GM19468 (cell line): ENCODE data around the gene KSR1.
"Not testable (repeated sequence)": the region's sequence is repeated elsewhere in the genome, so short reads cannot be mapped to it uniquely, and the experiment has no call there.

Source experiments
- ATAC-seq: cut with Tn5 transposase; IDR thresholded peaks from one replicate; pipeline ENCODE4 v1.9.1; 2021; ENCODE audit warnings: mild to moderate bottlenecking, moderate library complexity, moderate number of reproducible peaks; ENCODE audit not compliant: unreplicated experiment; ENCODE audit errors: extremely low read depth

The KSR1 gene

GRCh38 chr17:27425991-27426390 is 30.3 kb upstream of the KSR1 start:
- ATAC-seq, result no peak

GRCh38 chr17:27426471-27426870 is 29.8 kb upstream of the KSR1 start:
- ATAC-seq, result not testable (repeated sequence)

DNA sequence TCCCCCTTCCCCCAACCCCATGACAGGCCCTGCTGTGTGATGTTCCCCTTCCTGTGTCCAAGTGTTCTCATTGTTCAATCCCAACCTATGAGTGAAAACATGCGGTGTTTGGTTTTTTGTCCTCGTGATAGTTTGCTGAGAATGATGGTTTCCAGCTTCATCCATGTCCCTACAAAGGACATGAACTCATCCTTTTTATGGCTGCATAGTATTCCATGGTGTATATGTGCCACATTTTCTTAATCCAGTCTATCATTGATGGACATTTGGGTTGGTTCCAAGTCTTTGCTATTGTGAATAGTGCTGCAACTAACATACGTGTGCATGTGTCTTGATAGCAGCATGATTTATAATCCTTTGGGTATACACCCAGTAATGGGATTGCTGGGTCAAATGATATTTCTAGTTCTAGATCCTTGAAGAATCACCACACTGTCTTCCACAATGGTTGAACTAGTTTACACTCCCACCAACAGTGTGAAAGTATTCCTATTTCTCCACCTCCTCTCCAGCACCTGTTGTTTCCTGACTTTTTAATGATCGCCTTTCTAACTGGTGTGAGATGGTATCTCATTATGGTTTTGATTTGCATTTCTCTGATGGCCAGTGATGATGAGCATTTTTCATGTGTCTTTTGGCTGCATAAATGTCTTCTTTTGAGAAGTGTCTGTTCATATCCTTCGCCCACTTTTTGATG is 28.9 kb upstream of the KSR1 start:
- ATAC-seq, result not testable (repeated sequence)

DNA sequence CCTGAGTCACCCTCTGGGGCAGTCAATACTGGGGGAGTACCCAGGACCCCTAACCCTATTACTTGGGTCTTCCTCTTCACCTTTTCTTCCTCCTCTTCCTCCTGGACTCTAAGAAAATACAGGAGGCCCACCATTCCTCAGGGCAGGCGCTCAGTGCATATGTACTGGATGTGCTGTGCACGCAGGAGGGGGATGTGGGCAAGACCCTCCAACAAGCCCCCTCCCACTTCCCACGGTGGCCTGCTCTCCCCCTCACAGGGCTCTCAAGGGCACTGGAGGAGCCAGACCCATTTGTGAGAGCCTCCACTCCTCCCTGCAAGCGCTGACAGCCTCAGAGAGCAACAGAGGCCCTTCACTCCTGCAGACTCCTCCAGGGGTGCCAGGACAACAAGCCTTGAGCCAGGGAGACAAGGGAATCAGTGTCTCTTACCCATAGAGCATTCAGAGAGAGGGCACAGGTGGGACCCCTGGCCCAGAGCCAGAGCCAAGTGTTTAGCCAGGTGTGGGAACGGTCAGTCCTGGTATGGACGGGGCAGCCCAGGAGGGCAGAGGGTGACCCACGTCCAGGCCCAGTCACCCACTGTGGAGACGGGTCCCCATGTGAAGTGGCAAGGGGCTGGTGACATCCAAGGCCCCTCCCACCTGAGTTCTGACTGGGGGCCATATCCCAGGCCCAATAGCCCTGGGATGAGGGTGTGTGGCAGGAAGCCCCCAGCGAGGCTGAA is 27.3 kb upstream of the KSR1 start:
- ATAC-seq, result no peak

- no peak for ATAC-seq
Measured at GRCh38 chr17:27429666-27430382, 26.4 kb upstream of the KSR1 start.

- no peak for ATAC-seq
Measured at GRCh38 chr17:27430383-27430840, 25.8 kb upstream of the KSR1 start.

DNA sequence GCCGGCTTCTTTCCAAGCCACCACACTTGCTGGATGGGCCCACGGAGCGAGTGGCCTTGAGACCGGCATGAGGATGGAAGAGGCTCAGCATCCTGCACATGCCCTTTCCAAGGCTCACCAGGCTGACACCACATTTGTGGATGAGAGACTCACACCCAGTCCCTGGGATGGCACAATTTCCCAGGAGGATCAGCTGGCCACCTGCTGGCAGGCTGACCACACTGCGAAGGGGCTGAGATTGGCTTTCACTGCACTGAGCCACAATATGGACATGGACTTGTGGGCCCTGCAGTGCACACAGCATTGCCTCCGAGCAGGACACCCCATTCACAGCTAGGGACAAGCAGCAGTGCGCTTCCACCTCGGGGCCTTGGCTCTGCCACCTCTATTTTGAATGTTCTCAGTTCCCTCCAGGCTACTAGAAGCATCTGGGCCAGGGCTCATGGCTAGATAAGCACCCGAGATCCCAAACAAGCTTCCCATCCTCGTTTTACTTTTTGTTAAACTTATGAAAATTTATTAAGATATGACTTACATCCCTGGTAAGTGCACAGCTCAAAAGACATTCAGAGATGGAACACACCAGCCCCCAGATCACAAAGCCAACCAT is 25.3 kb upstream of the KSR1 start:
- no peak for ATAC-seq

GRCh38 chr17:27433521-27433920 is 22.7 kb upstream of the KSR1 start:
- ATAC-seq, result no peak

- not testable (repeated sequence) for ATAC-seq
Measured at GRCh38 chr17:27435431-27436070, 20.7 kb upstream of the KSR1 start.

DNA sequence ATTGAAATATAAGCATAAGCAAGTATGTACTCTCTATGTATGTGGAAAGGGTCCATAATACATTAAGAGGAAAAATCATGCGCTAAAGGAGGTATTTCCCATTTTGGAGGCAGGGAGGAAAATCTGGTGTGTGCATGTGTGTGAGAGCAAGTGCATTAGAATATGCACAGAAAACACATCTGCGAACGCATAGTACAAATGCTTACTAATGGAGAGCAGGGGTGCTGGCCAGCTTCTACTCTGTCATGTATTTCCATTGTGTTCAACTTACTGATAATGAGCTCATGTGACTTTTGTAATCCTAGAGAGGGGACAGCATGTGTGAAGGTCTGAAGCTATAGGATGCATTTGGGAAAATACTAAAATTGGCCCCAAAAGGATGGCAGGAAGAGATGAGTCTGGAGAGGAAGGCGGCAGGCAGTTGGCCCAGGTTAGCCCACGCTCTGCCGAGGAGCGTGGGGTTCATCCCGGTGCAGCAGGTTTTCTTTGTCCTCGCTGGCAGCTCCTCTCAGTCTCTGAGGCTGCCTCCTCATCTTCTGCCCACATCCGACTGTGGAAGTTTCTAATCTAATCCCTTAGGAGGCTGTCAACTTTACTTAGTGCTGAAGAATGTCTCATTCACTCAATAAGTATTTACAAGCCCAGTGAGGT is 17.8 kb upstream of the KSR1 start:
- ATAC-seq, result no peak

DNA sequence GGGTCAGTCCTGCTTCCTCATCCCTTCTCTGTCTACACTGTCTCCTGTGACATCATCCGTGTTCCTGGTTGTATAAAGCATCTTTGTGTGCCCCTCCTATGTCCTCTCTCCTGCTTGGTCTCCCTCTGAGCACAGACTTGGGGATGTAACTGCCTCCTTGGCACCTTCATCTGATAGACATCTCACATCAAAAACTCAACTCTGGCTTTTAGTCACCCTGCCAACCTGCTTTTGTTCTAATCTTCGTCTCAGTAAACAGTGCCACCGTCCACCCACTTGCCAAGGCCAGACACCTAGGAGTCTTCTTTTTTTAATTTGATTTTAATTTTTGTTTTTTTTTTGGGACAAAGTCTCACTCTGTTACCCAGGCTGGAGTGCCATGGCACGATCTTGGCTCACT is 16.9 kb upstream of the KSR1 start:
- ATAC-seq, result no peak

DNA sequence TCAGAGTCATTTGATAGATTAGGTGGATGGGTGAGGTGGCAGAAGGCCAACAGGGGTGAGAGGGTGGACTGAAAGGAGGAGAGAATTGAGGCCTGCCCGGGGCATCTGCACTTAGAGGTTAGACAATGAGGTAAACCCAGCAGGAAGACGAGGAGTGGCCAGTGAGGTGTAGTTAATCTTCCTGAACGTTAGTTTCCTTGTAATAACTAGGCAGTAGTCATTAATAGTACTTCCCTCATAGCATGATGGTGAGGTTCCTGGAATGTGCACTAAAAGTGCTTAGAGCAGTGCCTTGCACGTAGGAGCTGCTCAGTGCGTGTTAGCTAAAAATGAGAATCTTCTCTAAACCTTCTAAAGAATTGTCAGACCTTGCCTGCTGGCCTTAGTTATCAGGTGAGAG is 13.5 kb upstream of the KSR1 start:
- ATAC-seq, result no peak

GRCh38 chr17:27443491-27443890 is 12.8 kb upstream of the KSR1 start:
- no peak for ATAC-seq

- no peak for ATAC-seq
Measured at GRCh38 chr17:27445971-27446370, 10.3 kb upstream of the KSR1 start.

DNA sequence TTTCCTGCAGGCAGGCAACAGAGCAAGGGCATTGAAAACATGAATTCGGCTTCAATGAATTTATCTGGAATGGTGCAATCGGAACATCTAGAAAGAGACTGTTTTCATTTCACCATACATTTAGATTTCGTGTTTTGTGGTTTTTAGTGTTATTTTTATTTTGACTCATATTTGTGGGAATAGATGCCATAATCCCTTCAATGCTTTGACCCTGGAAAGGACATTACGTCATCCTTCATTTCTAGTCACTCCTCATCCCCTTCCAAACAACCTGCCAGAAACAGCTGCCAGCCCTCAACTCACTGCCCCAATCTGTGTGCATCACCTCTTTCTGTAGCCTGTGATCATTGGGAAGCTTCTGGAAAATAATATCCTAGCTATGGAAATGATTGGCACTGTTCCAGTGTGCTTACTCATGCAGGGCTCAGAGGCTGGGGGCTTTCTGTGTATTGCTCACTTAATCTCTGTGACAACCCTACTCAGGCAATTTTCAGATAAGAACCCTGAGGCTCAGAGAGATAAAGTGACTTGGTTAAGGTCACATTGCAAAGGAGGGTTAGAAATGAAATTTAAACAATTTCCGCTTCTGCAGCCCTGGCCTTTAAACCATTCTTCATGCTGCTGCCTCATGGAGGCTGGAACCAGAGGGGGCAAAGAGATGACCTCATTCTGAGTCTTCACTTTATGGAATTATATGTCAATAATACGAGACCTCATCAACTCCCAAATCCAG is 9.5 kb upstream of the KSR1 start:
- ATAC-seq, result no peak

- not testable (repeated sequence) for ATAC-seq
Measured at GRCh38 chr17:27448534-27448933, 7.7 kb upstream of the KSR1 start.

- ATAC-seq, result no peak
Measured at GRCh38 chr17:27449541-27449940, 6.7 kb upstream of the KSR1 start.

DNA sequence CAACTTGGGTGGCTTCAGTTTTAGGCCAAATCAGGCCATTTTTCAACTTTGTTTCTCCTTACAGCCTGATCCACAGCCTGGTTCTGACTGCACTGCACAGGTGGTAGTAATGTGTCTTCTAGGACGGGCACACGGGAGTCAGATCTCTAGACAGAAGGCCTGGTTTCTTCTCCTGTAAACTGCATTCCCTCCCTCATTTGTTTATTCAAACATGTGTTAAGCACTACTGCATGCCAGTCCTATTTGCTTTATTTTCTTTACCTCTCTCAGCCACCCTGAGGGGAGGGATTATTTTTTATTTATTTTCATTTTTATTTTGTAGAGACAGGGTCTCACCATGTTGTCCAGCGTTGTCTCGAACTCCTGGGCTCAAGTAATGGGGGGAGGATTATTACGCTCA is 6.3 kb upstream of the KSR1 start:
- no peak for ATAC-seq

GRCh38 chr17:27450416-27450815 is 5.8 kb upstream of the KSR1 start:
- no peak for ATAC-seq
